HCT116 (cell line): ENCODE results near the gene KCNC4. TPM values are rescaled to one million over a fixed set of nuclear protein-coding genes. Genes with fewer than 3 reads are reported as not detected.
A peak's percentile ranks its signal among the peaks of the same experiment; 100 is the strongest.

Experiments used
- ATAC-seq: fragments of 200-7000 bp; cut with Tn5 transposase; 2 replicates; pipeline ENCODE4 v1.9.1; 2020; ENCODE audit warnings: mild to moderate bottlenecking, moderate library complexity
- BruUV-seq: library from RNA; stranded (reverse); fragments of 400-500 nt; replicated peaks from 2 replicates; lab custom pipeline; 2021; lab: Mats Ljungman, UMichigan
- CTCF ChIA-PET: fragments of 300-600 bp; sonication (Branson Sonifier 250); formaldehyde crosslinking; loops from one replicate; lab custom pipeline; 2021; ENCODE audit warnings: antibody characterized with exemption; lab: Charles Lee
- POLR2A ChIA-PET: fragments of 300-600, 350-600 bp; sonication (Branson Sonifier 250); formaldehyde crosslinking; loops from one replicate; lab custom pipeline; 2021; ENCODE audit warnings: antibody characterized with exemption; lab: Charles Lee
- RAD21 ChIA-PET, 2 experiments: fragments of 300-600 bp; sonication (Branson Sonifier 250); formaldehyde crosslinking; loops; one replicate each; lab custom pipeline; 2023; ENCODE audit warnings: low total read pairs in 2 of 2; ENCODE audit not compliant: uncharacterized antibody in 2 of 2, unreplicated experiment in 2 of 2, low non-redundant PET in 1 of 2; lab: Charles Lee
- DNase-seq: peaks from one replicate; pipeline ENCODE4 v3.0.0-alpha.2; 2010; ENCODE audit warnings: low read depth, low spot score
- H2AFZ ChIP-seq: fragments of 200-600 bp; shearing (Covaris generic), sonication (generic); 2 replicates; pipeline ENCODE4 v1.6.1; 2017; ENCODE audit warnings: low read depth, mixed run types, mixed read lengths, antibody characterized with exemption, low read length; ENCODE audit not compliant: poor library complexity, severe bottlenecking
- H3K27ac ChIP-seq: 2 replicates; pipeline ENCODE4 v1.5.1; 2012; ENCODE audit warnings: low read depth, low read length
- H3K27me3 ChIP-seq: fragments of 200-600 bp; sonication (generic); 2 replicates; pipeline ENCODE4 v1.6.1; 2016; ENCODE audit warnings: mixed run types, low read length, mixed read lengths; ENCODE audit not compliant: insufficient read depth
- H3K36me3 ChIP-seq, 2 experiments: fragments of 200-500 bp in 1 of 2; fragments of 200-600 bp in 1 of 2; sonication (Bioruptor generic) in 1 of 2; sonication (generic) in 1 of 2; 2 replicates each; pipeline versions ENCODE4 v1.5.1 to v1.6.1; 2014 to 2016; ENCODE audit warnings: low read length in 2 of 2, inconsistent platforms in 1 of 2, mixed read lengths in 1 of 2, mixed run types in 1 of 2; ENCODE audit not compliant: insufficient read depth in 2 of 2, control insufficient read depth in 1 of 2
- H3K4me1 ChIP-seq, 2 experiments: fragments of 200-600 bp in 1 of 2; sonication (generic) in 1 of 2; 2 replicates each; pipeline versions ENCODE4 v1.5.1 to v1.6.1; 2012 to 2017; ENCODE audit warnings: low read length in 2 of 2, inconsistent platforms in 1 of 2, mild to moderate bottlenecking in 1 of 2, mixed read lengths in 1 of 2, mixed run types in 1 of 2, moderate library complexity in 1 of 2; ENCODE audit not compliant: insufficient read depth in 2 of 2, control insufficient read depth in 1 of 2
- H3K4me2 ChIP-seq: fragments of 200-600 bp; sonication (generic); 2 replicates; pipeline ENCODE4 v1.6.1; 2017; ENCODE audit warnings: mixed run types, low read length, mixed read lengths
- H3K4me3 ChIP-seq, 2 experiments: fragments of 200-600 bp in 1 of 2; sonication (generic) in 1 of 2; replicated peaks in 1 of 2; 2 replicates each; pipeline ENCODE4 v1.5.1; 2011 to 2016; ENCODE audit warnings: low read length in 2 of 2, control low read depth in 1 of 2, low read depth in 1 of 2, mild to moderate bottlenecking in 1 of 2, mixed read lengths in 1 of 2, mixed run types in 1 of 2
- H3K79me2 ChIP-seq: fragments of 200-600 bp; sonication (generic); 2 replicates; pipeline ENCODE4 v1.6.1; 2017; ENCODE audit warnings: mild to moderate bottlenecking, mixed run types, low read length, moderate library complexity, mixed read lengths; ENCODE audit not compliant: insufficient read depth
- H3K9ac ChIP-seq: fragments of 200-600 bp; sonication (generic); 2 replicates; pipeline ENCODE4 v1.6.1; 2016; ENCODE audit warnings: low read length, mixed read lengths
- H3K9me2 ChIP-seq: fragments of 200-600 bp; sonication (generic), shearing (Covaris generic); 2 replicates; pipeline ENCODE4 v1.6.1; 2017; ENCODE audit warnings: mixed run types, mild to moderate bottlenecking, moderate library complexity; ENCODE audit not compliant: insufficient read depth
- H3K9me3 ChIP-seq, 2 experiments: fragments of 200-500 bp in 1 of 2; fragments of 200-600 bp in 1 of 2; sonication (Bioruptor generic) in 1 of 2; sonication (generic) in 1 of 2; 2 replicates each; pipeline ENCODE4 v1.6.1; 2014 to 2017; ENCODE audit warnings: low read length in 2 of 2, mixed read lengths in 2 of 2, inconsistent platforms in 1 of 2, low read depth in 1 of 2, mild to moderate bottlenecking in 1 of 2, mixed run types in 1 of 2, moderate library complexity in 1 of 2; ENCODE audit not compliant: control insufficient read depth in 1 of 2, insufficient read depth in 1 of 2
- H4K20me1 ChIP-seq: fragments of 200-600 bp; sonication (generic), shearing (Covaris generic); 2 replicates; pipeline ENCODE4 v1.6.1; 2017; ENCODE audit warnings: mixed run types, mild to moderate bottlenecking, moderate library complexity; ENCODE audit not compliant: insufficient read depth
- CBX3 ChIP-seq: IDR thresholded peaks from 2 replicates; pipeline ENCODE4 v1.6.1; 2012; ENCODE audit warnings: low read depth
- ELF1 ChIP-seq: IDR thresholded peaks from 2 replicates; pipeline ENCODE4 v1.6.1; 2012; ENCODE audit warnings: low read depth, borderline replicate concordance
- EZH2 ChIP-seq: fragments of 200-600 bp; sonication (generic); IDR thresholded peaks from 2 replicates; pipeline ENCODE4 v1.6.1; 2017; ENCODE audit warnings: antibody characterized with exemption, mixed run types
- EZH2phosphoT487 ChIP-seq: fragments of 200-600 bp; IDR thresholded peaks from 2 replicates; pipeline ENCODE4 v1.6.1; 2018; ENCODE audit warnings: antibody characterized with exemption, borderline replicate concordance
- FOSL1 ChIP-seq: IDR thresholded peaks from 2 replicates; pipeline ENCODE4 v1.6.1; 2012; ENCODE audit warnings: low read depth
- POLR2A ChIP-seq: IDR thresholded peaks from 2 replicates; pipeline ENCODE4 v1.7.0; 2011; ENCODE audit warnings: borderline replicate concordance; ENCODE audit not compliant: insufficient read depth, insufficient read length; ENCODE audit errors: extremely low read depth
- REST ChIP-seq: IDR thresholded peaks from 2 replicates; pipeline ENCODE4 v1.6.1; 2012; ENCODE audit warnings: low read depth
- SIN3A ChIP-seq: IDR thresholded peaks from 2 replicates; pipeline ENCODE4 v1.6.1; 2012; ENCODE audit warnings: low read depth
- TCF7L2 ChIP-seq: IDR thresholded peaks from 2 replicates; pipeline ENCODE4 v1.7.0; 2011; ENCODE audit warnings: borderline replicate concordance, inconsistent platforms; ENCODE audit not compliant: insufficient read depth, insufficient read length; ENCODE audit errors: extremely low read depth
- YY1 ChIP-seq: IDR thresholded peaks from 2 replicates; pipeline ENCODE4 v1.6.1; 2011; ENCODE audit warnings: low read length, low read depth, moderate library complexity, mild to moderate bottlenecking; ENCODE audit not compliant: insufficient replicate concordance; ENCODE audit errors: extremely low read depth
- intact Hi-C: fragments of 100-400 bp; cut with micrococcal nuclease; formaldehyde crosslinking; loops from 2 replicates; pipeline ENCODE4 v1.10.0; 2022
- total RNA-seq: library from RNA; stranded (reverse); gene quantifications from one replicate; pipeline ENCODE4 v1.2.1, GENCODE V29; 2021; ENCODE audit not compliant: unreplicated experiment
- TF ChIP-seq, protein P1 (sequence below), 3 experiments: fragments of 200-600 bp in 1 of 3; sonication (generic) in 1 of 3; IDR thresholded peaks in 2 of 3; conservative IDR thresholded peaks in 1 of 3; 2 replicates each; pipeline ENCODE4 v1.5.1; 2012 to 2017; ENCODE audit warnings: low read depth in 2 of 3, low read length in 2 of 3, antibody characterized with exemption in 1 of 3, borderline replicate concordance in 1 of 3, control low read depth in 1 of 3, mild to moderate bottlenecking in 1 of 3, mixed read lengths in 1 of 3, mixed run types in 1 of 3, moderate library complexity in 1 of 3; ENCODE audit not compliant: insufficient read depth in 1 of 3

Gene KCNC4
- total RNA-seq, 1 experiment from 2014 or later = 13.0 TPM

- intact Hi-C loops = no loop called here
- ATAC-seq = peak; percentile 50
- CTCF ChIA-PET = no interaction called here
These were observed 14.3 kb downstream of the KCNC4 start for GRCh38 chr1:110224240-110224995.

GRCh38 chr1:110225212-110225611 is 15.1 kb downstream of the KCNC4 start:
- ChIA-PET RAD21 (no interaction called here), POLR2A (no interaction called here)

More at GRCh38 chr1:110224240-110224995, 14.3 kb downstream of the KCNC4 start:
- no peak for DNase-seq
- no peak overlapping the region for H3K27ac ChIP-seq
- no peaks in the 10 kb centered on the region for H3K9me2 ChIP-seq
- H3K4me2 ChIP-seq = no peak overlapping the region
- H3K9me3 ChIP-seq = no peaks in the 10 kb centered on the region
- H3K79me2 ChIP-seq = no peaks in the 10 kb centered on the region
- TF ChIP-seq EZH2phosphoT487 = no peak
- no peak for TF ChIP-seq POLR2A
- TF ChIP-seq, all 23 proteins: peak for 0
- ChIA-PET POLR2A (no interaction called here), RAD21 (no interaction called here)
- H3K36me3 ChIP-seq = peaks cover 0 to 2% of the 10 kb centered on the region in 2 experiments; a peak in 1 of 4 replicates
- no peaks in the 10 kb centered on the region for H3K4me1 ChIP-seq
- no peaks in the 10 kb centered on the region for H4K20me1 ChIP-seq
- no TSS peak for BruUV-seq
- H2AFZ ChIP-seq = no peak overlapping the region
- no peak overlapping the region for H3K4me3 ChIP-seq
- no peaks in the 10 kb centered on the region for H3K27me3 ChIP-seq
- H3K9ac ChIP-seq = no peak overlapping the region

More at GRCh38 chr1:110225212-110225611, 15.1 kb downstream of the KCNC4 start:
- H3K4me2 ChIP-seq = no peak overlapping the region
- no peak overlapping the region for H3K4me3 ChIP-seq
- H3K4me1 ChIP-seq = no peaks in the 10 kb centered on the region
- no TSS peak for BruUV-seq
- no peak for DNase-seq
- no peak for ATAC-seq
- H3K27ac ChIP-seq = no peak overlapping the region
- no peaks in the 10 kb centered on the region for H3K9me2 ChIP-seq
- intact Hi-C loops = no loop called here
- H3K36me3 ChIP-seq = peaks cover 0 to 2% of the 10 kb centered on the region in 2 experiments; a peak in 1 of 4 replicates
- H3K9me3 ChIP-seq = no peaks in the 10 kb centered on the region
- H2AFZ ChIP-seq = no peak overlapping the region
- TF ChIP-seq TCF7L2 (no peak), ELF1 (no peak), FOSL1 (no peak), CBX3 (no peak), POLR2A (no peak), REST (no peak), SIN3A (no peak), YY1 (no peak), EZH2 (no peak)
- TF ChIP-seq, protein P1, sequence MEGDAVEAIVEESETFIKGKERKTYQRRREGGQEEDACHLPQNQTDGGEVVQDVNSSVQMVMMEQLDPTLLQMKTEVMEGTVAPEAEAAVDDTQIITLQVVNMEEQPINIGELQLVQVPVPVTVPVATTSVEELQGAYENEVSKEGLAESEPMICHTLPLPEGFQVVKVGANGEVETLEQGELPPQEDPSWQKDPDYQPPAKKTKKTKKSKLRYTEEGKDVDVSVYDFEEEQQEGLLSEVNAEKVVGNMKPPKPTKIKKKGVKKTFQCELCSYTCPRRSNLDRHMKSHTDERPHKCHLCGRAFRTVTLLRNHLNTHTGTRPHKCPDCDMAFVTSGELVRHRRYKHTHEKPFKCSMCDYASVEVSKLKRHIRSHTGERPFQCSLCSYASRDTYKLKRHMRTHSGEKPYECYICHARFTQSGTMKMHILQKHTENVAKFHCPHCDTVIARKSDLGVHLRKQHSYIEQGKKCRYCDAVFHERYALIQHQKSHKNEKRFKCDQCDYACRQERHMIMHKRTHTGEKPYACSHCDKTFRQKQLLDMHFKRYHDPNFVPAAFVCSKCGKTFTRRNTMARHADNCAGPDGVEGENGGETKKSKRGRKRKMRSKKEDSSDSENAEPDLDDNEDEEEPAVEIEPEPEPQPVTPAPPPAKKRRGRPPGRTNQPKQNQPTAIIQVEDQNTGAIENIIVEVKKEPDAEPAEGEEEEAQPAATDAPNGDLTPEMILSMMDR (IDR thresholded peaks at IDR 0.05 in 2 of 3, conservative IDR thresholded peaks at IDR 0.05 in 1 of 3; ENCODE audit: borderline replicate concordance in 1 of 3, insufficient read depth in 1 of 3, low read depth in 2 of 3, low read length in 2 of 3) = no peak
- CTCF ChIA-PET = no interaction called here
- no peaks in the 10 kb centered on the region for H3K79me2 ChIP-seq
- no peak overlapping the region for H3K9ac ChIP-seq
- no peaks in the 10 kb centered on the region for H3K27me3 ChIP-seq
- no peaks in the 10 kb centered on the region for H4K20me1 ChIP-seq
